HG03095 (cell line): ENCODE measurements around the gene CCDC57.

Experiments used
- ATAC-seq: cut with Tn5 transposase; IDR thresholded peaks from one replicate; pipeline ENCODE4 v1.9.1; 2021; ENCODE audit warnings: moderate library complexity; ENCODE audit not compliant: unreplicated experiment

The CCDC57 gene

GRCh38 chr17:82129095-82129494, 83.5 kb downstream of the CCDC57 start:
- no peak for ATAC-seq

DNA sequence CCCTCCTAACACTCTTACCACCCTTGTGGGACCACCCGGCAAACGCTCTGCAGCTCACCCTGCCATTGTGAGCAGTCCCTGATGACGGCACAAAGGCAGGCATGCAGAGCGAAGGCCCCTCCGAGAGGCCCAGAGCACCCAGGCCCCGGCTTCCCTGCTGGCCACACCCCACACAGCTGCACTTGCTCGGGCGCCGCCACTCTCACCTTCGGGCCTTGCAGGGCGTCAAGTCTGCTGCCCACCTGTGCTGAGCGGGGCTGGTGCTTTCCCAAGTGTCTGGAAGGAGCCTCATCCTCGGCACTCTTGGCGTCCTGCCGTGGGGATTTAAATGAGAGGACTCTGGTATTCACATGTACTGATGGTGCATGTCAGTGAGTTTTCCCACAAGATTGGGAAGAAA, 84.4 kb downstream of the CCDC57 start:
- ATAC-seq, result no peak

- no peak for ATAC-seq
Measured at GRCh38 chr17:82127704-82128103, 84.9 kb downstream of the CCDC57 start.

GRCh38 chr17:82127315-82127595, 85.4 kb downstream of the CCDC57 start:
- ATAC-seq, result no peak

- no peak for ATAC-seq
Measured at GRCh38 chr17:82126556-82127314, 85.9 kb downstream of the CCDC57 start.

- no peak for ATAC-seq
Measured at GRCh38 chr17:82124101-82124500, 88.5 kb downstream of the CCDC57 start.

DNA sequence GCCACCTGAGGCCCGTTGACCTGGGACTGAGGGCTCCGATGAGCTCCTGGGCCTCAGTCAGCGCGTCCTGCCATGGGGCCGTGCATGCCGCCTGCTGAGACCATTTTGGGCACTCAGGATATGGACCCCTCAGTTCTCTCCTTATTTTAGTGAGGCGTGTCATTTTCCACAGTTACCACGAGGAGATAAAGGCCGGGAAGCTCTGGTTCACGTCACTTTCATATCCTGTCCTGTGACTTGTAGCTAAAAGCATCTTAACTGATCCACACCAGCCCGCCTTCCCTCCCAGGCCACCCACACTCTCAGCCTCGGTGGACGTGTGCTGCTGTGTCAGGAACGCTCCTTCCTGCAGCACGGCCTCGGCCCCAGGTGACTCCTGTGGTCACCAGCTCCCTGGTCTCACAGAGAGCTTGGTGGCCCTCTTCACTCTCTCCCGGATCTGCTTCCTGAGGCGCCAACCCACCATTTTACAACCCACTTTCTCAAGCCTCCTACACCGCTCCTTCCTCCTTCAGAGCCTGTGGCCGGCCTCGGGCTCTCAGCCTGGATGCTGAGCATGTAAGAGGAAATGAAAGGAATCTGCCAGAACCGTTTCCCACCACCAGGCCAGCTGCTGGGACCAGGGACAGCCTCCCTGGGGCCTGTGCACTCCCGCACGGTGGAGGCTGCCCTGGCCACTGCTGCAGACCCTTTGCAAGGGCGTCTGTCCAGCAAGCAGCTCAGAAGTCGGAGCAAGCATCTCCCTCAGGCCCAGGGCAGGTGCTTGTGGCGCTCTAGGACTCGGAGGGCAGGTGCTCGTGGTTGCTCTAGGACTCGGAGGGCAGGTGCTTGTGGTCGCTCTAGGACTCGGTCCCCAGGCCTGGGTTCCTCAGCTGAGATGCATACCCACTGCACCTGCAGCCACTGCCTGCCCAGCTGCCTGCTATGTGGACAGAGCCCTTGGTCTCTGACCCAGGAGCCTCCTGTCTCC, 90.7 kb downstream of the CCDC57 start:
- no peak for ATAC-seq

- ATAC-seq, result no peak
Measured at GRCh38 chr17:82121246-82121645, 91.4 kb downstream of the CCDC57 start.

- no peak for ATAC-seq
Measured at GRCh38 chr17:82120148-82120547, 92.5 kb downstream of the CCDC57 start.

DNA sequence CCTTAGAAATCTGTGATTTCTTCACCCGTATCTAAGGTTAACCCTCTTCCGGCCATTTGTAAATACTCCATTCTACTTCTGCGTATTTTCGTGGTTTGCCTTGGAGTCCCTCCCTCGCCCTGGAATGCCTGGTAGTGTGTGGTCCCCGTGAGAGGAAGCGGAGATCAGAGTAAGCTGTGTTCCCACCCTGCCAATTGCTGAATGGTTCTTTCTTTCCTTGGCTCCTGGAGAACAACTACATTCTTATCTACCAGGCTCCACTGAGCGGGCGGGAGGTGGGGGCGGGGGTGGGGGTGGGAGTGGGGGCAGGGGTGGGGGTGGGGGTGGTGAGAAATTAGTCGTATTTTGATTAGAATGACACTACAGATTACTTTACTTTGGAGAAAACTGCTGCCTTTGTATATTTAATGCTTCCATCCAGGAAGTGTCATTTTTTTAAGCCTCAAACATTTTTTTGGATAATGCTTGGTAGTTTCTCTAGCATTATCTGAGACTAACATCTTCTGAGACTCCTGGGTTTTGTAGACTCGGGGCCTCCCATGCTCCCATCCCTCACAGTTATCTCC, 93.7 kb downstream of the CCDC57 start:
- no peak for ATAC-seq

DNA sequence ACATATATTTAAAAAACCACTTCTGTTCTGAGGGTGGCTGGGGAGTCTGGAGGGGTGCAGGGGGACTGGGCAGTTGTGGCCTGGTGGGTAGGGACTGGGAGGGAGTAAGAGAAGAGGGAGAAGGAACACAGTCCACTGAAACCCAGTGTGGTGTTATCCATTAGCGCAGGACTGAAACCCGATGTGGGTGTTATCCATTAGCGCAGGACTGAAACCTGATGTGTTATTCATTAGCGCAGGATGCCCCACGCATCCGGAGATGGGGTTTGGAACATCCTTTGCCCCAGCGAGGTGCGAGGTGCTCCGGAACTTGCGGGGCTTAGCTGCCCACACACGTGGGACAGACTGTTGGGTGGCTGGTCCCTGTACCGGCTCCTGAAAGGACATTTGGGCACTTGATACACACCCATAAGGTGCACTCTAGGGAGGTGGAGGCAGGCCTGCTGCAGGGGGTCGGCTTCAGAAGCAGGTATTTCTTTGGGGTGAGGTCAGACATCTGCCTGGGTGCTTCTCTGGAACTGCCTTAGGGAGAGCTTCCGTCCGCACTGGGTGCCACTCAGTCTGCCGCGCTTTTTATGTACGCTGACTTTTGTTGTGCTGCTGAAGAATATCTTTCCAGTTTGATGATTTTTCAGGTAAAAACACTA, 94.4 kb downstream of the CCDC57 start:
- no peak for ATAC-seq

GRCh38 chr17:82117139-82118090, 95.2 kb downstream of the CCDC57 start:
- no peak for ATAC-seq

DNA sequence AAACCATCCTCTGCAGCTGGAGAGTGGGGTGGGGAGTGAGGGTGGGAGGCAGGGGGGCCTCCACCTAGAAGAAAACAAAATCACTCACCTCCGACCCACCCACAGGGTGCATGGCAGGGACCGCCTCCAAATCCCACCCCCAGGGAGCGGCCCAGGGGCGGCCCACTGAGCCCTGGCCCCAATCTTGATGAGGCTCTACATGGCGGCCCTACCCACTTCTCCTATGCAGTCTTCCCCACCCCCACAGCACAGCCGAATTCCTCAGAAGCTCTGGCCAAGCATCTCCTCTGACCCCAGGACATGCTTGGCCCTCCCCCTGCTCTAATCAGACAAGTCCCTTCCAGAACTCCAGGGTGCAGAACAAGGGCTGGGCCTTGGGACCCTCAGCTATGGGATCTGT, 96.4 kb downstream of the CCDC57 start:
- no peak for ATAC-seq

DNA sequence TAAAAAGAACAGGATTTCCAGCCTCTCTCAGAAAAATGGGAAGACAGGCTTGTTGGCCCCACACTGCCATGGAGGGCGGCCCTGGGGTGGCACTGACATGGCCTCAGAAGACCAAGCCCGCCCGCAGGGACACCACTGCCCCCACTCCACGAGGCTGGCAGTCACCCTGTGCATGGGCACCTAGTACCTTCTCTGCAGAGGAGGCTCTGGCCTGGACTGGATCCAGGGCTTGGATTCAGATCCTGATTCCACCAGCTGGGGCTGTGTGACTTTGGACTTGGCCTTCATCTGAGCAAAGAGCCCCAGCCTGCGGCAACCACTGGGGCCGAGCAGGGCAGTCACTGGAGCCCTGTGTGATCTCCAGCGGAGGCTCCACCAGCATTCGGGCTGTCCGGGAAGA, 97.8 kb downstream of the CCDC57 start:
- ATAC-seq, result no peak

- no peak for ATAC-seq
Measured at GRCh38 chr17:82114447-82114846, 98.2 kb downstream of the CCDC57 start.

DNA sequence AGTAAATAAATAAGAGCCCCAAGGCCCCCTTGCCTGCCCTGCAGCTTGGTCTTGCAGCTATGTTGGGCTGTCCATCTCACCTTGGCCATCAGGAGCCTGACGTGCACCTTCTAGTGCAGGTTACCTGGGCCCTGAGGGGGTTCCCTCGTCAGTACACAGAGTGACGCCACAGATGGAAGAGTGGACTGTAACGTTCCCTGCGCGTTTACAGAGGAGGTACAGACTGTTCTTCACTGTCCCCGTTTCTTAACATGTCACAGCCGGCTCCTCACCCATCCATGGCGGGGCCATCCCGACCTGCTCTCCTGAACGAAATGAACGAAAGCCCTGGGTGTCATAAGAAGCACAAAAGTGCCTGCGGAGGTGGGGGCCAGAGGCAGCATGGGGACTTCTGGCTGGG, 98.7 kb downstream of the CCDC57 start:
- no peak for ATAC-seq

- no peak for ATAC-seq
Measured at GRCh38 chr17:82113422-82113821, 99.2 kb downstream of the CCDC57 start.

DNA sequence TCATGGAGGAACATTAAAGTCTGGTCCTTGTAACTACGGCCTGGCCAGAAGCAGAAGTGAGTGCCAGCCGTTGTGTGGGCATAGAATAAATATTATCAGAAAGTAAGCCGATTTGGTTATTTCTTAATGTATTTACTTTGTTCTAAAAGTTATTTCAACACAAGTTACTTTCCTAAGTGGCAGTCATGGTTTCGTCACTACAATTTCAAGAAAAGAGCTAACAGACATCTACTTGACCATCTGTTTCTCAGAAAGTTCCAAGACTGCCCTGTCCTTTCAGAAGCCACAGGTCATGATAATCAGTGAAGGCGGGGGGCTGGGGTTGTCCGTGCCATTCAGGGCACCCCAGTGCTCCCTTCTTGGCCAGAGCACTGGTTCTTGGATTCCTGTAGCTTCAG, 99.7 kb downstream of the CCDC57 start:
- no peak for ATAC-seq

DNA sequence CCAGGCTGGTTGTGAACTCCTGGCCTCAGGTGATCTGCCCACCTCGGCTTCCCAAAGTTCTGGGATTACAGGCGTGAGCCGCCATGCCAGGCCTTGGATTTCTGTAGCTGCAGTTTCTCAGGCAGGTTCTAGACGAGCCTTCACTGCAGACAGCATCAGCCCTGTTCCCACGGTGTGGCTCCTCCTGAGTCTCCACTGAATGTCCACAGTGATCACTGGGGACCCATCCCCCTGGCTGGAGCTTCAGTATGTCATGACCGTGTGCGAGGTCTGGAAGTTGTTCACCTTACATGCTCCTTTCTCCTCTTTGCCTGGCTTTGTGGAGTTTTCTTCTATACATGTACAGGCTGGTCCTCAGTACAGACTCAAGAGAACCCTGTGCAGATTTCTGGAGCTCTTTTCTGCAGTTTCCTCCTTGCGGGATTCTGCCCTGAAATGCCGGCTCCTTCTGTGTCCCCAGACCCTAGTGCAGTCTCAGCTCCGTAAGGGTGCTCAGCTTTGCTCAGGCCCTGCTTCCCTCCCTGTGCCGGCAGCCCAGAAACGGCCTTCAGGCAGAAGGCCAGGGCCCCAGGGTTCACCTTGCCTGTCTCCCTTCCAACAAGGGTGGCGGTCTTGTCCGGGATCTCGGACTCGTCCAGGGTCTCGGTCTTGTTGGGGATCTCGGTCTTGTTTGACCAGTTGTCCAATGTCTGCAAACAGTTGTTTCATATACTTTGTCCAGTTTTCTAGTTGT, 100.3 kb downstream of the CCDC57 start:
- no peak for ATAC-seq

- ATAC-seq, result no peak
Measured at GRCh38 chr17:82110298-82110697, 102.3 kb downstream of the CCDC57 start.
